GM21786 (cell line): ENCODE data around the gene HOMER3.
A peak's percentile ranks its signal among the peaks of the same experiment; 100 is the strongest.
"Not testable (repeated sequence)": the region's sequence is repeated elsewhere in the genome, so short reads cannot be mapped to it uniquely, and the experiment has no call there.

ENCODE experiments used
- ATAC-seq: cut with Tn5 transposase; IDR thresholded peaks from one replicate; pipeline ENCODE4 v1.9.1; 2021; ENCODE audit not compliant: unreplicated experiment

Gene HOMER3

DNA sequence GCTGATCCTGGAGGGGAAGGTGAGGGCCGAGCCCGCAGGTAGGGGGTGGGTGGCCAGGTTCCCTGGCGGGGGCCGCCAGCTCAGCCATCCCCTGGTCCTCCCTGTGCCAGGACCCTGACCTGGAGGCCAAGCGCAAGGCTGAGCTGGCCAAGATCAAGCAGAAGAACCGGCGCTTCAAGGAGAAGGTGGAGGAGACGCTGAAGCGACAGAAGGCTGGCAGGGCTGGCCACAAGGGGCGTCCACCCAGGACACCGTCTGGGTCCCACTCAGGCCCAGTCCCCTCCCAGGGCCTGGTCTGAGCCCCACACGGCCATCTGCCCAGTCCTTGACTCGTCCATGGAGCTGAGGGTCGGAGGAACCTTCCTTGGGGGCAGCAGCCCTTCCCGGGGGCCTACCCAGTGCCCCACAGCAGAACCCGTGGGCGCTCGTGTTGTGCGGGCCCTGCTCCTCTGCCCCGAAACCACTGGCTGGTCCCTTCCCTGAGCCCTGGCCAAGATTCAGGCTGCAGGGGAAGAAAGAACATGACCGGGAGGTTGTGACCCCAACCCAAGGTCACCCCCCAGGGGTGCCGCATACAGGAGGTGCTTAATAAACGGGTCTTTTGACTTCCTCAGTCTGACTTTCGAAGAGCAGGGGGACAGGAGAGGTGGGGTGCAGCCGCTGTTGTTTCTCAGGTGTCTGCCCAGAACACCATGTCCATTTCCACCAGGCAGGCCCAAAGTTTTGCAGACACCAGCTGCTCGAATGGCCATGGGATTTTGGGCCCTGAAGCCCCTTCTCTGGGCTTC lies 12.8 kb downstream of the HOMER3 start:
- ATAC-seq = no peak

DNA sequence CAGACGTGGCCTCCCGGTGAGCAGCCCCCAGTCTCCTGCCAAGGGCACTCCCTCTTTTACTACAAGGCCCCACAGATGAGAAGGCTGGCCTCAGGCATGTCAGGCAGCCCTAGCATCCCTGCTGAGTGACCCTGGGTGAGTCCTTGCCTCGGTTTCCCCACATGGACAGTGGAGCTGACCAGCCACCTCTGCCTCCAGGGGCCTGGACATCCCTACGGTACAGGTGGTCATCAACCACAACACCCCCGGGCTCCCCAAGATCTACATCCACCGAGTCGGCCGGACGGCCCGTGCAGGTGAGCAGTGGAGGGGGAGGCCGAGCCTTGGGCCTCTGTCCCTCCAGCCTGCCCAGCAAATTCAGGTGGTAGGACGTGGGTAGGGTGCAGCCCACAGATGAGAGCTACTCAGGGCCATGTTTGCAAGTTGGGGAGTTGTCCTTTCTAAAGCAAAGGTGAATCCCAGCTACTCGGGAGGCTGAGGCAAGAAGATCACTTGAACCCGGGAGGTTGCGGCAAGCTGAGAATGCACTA lies 16.3 kb downstream of the HOMER3 start:
- ATAC-seq = no peak

DNA sequence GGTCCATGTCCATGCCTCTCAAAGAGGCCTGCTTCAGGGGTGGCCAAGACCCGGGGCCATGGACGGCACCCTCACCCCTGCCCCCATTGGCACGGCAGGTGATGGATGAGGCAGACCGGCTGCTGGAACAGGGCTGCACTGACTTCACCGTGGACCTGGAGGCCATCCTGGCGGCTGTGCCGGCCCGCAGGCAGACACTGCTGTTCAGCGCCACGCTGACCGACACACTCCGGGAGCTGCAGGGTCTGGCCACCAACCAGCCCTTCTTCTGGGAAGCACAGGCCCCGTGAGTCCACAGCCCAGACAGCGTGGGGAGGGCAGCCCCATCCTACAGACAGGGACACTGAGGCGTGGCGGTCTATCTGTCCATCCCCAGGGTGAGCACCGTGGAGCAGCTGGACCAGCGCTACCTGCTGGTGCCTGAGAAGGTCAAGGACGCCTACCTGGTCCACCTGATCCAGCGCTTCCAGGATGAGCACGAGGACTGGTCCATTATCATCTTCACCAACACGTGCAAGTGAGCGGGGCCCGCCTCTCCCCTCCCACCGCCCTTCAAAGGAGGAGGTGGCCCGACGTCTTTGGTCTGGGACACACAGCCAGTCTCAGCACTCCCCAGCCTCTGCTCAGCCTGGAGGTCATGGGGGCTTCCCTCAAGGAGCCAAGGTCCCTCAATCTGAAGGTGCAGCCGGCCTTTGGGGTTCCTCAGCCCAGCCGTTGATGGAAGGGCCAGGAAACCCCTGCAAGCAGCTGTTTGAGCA lies 18.6 kb downstream of the HOMER3 start:
- ATAC-seq = no peak

DNA sequence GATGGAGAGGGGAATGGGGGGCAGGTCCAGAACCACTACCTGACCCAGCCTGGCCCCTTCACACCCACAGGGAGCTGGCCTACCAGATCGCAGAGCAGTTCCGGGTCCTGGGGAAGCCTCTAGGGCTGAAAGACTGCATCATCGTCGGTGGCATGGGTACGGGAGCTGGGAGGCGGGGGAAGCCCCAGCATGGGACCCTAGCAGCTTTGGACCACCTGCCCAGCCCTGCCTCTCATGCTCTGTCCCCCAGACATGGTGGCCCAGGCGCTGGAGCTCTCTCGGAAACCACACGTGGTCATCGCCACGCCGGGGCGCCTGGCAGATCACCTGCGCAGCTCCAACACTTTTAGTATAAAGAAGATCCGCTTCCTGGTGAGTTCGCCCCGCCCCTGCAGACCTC lies 19.4 kb downstream of the HOMER3 start:
- ATAC-seq = no peak

DNA sequence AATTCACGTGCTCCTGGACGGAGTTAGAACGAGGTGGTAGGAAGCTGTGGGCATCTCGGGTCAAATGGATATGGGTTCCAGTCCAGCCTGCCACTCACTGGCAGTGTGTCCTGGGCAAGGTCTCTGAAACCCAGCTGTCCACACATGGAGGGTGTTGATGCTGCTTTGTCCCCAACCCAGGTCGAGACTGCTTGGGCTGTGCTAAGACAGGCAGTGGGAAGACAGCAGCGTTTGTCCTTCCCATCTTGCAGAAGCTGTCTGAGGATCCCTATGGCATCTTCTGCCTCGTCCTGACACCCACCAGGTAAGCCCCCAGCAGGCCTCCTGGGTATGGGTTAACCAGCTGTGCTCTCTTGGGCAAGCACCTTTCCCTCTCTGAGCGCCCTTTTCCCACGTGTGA lies 20.6 kb downstream of the HOMER3 start:
- no peak for ATAC-seq

DNA sequence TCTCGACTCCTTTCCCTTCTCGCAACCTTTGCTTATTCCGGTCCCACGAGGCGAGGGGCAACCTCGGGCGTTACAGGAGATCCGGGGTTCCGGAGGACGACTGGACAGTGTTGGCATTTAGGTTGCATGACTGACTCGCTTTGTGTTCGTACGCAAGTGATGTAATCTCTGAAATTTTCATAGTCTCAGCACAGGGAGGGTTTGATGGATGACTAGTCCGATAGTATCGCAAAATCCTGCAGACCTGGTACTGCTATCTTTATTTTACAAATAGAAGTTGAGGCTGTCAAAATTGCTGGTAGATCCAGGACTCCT lies 21.2 kb downstream of the HOMER3 start:
- ATAC-seq = no peak

DNA sequence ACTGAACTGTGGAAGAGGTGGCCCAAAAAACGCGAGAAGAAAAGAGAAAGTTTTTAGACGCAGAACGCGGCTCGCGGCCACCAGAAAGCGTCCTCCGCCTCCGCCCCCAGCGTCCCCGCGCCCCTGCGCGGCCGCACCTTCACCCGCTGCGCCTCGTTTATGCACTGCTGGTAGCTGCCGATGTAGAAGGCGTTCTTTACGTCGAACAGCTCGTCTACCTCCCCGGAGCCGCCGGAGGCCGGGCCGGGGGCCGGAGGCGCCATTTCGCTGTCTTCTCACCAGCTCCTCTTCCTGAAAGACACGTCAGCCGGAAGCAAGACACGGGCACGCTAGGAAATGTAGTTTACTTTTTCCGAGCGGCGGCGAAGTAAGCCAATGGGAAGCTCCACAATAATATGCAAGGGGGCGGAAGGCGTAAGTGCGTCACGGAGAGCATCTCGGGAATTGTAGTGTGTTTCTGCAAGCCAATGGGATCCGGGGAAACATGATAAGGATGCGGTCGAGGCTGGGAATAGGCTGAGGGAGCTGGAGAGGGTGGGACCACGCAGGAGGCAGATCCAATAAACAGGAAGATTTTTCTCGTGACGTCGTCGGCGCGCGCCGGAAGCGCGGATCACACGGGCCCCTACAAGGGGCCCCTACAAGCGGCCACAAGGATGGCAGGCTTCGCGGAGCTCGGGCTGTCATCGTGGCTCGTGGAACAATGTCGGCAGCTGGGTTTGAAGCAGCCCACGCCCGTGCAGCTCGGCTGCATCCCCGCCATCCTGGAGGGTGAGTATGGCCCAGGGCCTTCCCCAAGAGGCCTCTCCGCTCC lies 21.7 kb downstream of the HOMER3 start, which contains the start of the genes COPE and DDX49:
Gene COPE, minus strand, starts transcription at position 302 of the 814 bp plus-strand sequence. Its CDS starts 39 bp downstream, at position 263.
Gene DDX49, plus strand, starts transcription at position 630 of the 814 bp plus-strand sequence. Its CDS starts 27 bp downstream, at position 657.
- peak; percentile 97 for ATAC-seq

DNA sequence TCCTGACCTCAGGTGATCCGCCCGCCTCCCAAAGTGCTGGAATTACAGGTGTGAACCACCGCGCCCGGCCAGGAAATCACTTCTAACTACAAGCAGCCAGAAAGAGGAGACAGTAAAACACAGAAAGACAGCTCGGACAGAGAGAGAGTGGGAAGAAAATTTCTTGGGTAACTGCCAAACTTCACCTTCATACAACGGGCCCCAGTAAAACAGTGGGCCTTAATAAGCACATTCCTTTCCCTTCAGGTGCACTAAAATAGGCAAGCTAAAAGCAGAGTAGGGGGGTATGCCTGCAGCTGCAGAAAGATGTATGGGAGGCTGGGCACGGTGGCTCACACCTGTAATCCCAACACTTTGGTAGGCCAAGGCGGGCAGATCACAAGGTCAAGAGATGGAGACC lies 23.4 kb downstream of the HOMER3 start:
- not testable (repeated sequence) for ATAC-seq

DNA sequence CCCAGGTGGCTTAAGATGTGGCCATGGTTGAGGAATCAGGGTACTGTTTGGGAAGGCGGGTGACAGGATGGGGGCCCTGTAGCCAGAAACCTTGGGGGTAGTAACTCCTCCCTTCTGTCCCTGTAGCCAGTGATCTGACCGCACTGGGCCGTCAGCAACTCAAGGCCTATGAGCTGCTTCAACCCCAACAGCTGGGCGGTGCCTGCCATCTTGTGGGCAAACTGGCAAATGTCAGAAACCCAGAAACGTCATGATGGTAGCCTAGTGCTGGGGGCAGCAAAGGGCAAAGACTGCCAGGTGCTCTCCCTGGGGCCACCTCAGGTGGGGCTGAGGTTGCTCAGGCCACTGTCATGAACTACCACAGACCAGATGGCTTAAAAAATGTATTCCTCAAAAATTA lies 25.4 kb downstream of the HOMER3 start:
- no peak for ATAC-seq

DNA sequence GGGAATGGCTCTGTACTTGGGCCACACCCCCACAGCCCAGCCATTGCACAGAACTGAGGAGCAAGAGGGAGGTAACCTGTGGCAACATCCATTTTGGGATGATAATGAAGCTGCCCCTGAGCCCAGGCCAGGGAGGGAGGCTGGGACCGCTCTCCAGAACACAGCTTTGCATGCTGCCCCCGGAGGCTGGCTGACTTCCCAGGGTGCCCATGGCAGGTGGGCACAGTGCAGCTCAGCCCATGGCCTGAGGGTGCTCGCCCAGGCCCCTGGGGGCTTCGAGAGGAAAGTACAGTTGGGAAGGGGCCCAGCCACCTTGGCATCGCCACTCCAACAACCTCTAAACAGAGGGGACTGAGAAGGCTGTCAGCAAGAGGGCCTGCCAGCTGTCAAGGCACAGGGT lies 27.6 kb downstream of the HOMER3 start:
- no peak for ATAC-seq

DNA sequence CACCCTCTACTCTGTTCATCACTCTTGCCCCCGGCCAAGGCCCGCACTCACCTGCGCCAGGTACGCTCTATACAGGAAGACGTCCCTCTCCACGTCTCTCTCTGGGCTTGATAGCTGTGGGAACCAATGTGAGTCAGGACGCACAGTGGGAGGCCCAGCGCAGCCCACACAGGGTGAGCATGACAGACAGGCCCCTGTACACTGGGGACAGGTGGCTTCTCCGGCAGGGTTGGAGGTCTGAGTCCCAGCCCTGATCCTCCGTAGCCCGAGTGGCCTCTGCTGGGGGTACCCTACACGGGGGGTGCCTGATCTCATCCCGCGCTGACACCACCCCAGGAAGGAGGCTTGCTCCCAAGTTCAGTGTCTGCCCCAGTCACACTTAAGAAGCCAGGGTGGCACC lies 28.1 kb downstream of the HOMER3 start:
- no peak for ATAC-seq

DNA sequence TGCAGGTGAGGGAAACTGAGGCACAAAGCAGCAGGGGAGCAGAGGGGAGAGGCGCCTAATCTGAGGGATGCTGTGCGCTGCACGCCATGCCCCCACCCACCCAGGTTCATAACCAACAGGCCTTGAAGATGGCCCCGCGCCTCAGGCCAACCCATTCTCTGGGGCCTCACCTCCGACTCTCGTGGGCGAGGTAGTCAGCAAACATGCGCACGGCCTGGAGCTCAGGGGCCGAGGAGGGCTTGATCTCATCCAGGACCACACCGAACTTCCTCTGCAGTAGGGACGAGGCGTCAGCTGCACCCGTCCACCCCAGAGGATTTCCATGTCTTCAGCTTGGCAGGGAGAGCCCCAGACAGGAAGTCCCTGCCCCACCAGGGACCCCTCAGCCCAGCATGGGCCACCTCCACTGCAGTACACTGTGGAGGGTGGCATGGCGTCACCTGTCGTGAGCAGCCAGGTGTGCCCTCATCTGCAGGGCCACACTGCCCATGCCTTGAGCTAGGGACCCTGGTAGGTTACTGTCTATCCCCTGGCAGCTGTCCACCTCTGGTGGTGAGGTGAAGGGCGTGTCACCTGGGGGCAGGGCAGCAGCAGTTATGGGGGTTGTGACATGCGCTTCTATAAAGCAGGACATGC lies 30.1 kb downstream of the HOMER3 start:
- no peak for ATAC-seq

DNA sequence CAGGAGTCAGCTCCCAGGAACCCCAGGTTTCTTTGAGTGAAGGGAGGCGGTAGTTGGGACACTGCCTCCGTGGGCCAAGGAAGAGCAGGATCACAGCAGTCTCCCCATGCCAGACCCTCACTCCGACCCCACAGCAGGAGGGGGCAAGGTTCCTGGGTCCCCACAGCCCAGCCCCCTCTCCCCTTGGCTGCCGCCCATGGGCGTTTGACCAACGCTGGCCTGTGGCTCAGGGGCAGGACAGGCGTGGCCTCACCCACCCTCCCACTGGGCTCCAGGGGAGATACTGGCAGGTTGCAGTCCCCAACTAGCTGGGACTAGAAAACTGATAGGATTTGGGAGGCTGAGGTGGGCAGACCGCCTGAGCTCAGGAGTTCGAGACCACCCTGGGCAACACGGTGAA lies 31.0 kb downstream of the HOMER3 start:
- no peak for ATAC-seq

DNA sequence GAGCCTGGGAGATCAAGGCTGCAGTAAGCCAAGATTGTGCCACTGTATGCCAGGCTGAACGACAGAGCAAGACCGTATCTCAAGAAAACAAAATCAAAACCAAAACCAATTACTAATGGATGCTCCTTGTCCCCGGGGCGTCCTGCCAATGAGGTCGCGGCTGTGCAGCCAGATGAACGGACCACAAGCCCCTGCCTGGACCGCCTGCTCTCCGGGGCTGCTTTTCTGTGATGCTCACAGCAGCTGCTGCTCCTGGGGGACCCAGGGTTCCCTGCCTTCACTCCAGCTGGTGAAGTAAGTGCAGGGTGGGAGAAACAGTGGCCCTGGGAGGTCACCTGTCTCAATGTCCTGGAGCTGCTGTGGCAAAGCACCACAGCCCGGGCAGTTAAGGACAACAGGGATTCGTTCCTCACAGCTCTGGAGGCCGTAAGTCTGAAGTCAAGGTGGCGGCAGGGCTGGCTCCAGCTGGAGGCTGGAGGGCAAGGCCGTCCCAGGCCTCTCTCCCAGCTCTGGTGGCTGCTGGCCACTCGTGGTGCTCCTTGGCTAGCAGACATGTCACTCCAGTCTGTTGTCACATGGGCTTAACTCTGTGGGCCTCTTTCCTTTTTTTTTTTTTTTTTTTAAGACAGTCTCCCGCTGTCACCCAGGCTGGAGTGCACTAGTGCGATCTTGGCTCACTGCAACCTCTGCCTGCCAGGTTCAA lies 31.9 kb downstream of the HOMER3 start:
- ATAC-seq = no peak

DNA sequence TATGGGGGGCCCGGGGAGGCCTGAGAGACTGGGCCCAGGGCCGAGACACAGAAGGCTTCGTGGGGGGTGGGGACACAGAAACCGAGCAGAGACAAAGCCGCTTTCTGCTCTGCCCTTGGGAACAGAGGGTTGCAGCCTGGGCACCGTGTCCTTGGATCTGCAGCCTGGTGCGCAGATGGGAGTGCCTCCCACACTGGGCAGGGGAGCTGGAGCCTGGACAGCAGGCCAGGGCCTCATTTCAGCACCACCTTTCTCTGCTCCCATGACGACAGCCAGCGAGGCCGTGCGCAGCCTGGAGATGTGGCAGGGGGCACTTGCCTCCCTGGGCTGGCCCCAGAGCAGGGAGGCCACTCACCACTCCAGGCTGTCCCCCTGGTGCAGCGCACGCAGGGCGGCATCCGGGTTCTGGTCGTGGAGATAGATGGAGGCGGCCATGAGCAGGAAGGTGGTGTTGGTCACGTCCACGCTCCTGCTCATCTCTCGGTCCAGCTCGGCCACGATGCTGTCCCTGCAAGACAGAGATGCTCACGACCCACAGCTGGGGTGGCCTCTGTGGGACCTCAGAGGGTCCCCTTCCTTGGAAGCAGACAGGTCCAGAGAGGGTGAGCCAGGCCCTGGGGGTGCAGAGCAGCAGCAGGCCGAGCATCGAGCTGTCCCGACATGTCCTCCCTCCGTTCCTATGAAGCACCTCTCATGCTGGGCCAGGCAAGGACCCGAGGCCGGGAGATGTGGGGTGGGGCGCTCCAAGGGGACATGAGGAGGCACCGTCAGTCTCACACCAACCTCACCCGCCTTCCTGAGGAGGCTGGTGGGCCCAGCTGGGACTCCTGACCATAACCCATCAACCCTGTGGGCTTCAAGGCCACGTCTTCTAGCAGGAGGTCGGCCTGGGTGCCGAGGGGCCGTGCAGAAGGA lies 34.2 kb downstream of the HOMER3 start:
- ATAC-seq = no peak

DNA sequence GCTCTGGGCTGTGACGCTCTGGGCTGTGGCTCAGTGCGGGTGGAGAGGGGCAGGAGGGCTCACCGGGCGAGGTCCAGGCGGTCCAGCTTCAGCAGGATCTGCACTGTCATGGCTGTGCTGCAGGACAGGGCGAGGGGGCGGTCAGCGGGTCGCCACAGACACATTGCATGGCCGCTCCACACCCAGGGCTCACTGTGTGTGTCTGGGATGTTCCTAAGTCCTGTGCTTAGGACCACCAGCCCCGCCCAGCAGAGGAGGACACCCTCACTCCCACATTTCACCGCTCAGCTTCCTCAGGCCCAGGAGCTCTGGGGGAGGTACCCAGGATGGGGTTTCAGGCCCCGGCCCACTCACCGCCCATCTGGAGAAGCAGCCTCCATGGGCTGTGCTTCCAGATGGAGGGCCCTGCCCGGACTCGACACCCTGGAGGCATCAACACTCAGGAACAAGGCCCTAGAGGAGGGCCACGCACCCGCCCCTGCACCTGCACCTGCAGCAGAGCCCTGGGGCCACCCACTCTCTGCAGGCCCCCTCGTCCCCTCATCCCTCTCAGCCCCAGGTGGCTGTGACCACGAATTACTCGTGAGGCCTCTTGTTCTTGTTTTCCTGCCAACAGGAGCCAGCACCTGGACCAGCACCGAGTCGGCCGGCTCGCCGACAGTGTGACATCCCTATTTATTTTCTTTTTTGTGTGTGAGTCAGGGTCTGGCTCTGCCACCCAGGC lies 35.3 kb downstream of the HOMER3 start:
- ATAC-seq = no peak

DNA sequence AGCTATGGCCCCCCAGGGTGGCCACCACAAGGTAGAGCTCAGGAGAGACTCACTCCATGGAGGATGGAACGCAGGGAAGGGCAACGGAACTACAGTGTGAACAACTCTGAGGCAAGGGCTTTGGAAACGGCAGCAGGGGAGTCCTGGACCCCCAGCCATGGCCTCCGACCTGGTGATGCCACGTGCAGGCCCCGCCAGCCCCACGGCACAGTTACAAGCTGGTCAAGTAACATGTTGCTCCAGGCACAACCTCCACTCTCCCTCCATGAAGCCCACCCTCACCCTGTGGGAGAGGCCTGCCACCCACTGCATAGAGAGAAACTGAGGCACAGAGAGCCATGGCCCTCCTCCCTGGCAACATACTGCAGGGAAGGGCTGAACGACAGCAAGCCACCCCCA lies 36.0 kb downstream of the HOMER3 start:
- ATAC-seq = no peak

DNA sequence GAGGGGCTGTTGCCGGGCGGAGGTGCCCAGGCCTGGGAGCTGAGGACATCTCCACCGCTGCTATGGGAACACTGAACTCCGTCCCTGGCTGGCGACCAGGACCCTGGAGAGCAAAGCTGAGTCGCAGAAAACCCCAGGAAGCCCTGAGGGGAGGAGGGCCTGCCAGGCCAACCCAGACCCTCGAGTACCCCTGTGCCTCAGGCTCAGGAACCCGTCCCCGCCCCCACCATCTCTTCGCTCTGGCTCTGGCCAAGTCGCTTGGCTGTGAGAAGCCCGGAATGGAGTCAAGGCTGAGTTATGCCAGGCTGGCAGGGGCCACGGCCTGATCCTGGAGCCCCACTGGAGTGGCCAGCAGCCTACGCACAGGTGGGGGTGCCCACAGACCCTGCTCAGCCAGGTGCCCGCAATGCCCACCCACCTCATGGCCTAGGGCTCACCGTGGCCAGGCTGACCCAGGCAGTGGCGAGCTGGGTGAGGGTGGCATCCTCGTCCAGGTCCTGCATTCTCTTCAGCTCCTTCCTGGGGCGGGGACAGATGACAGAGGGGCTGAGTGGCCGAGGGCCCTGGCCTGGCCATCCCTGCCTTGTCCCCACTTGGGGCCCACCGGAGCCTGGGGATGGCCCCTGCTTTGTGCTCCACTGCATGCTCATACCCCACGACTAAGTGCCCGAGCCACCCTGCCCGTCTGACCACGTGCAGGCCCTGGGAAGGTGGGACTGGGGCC lies 36.5 kb downstream of the HOMER3 start:
- ATAC-seq = no peak
